GOT3 (cell line): ENCODE measurements around the gene CHST2.

Experiments used
- DNase-seq: peaks from one replicate; lab custom pipeline; 2025; ENCODE audit warnings: mixed read lengths; lab: John Stamatoyannopoulos, UW

CHST2 gene

DNA sequence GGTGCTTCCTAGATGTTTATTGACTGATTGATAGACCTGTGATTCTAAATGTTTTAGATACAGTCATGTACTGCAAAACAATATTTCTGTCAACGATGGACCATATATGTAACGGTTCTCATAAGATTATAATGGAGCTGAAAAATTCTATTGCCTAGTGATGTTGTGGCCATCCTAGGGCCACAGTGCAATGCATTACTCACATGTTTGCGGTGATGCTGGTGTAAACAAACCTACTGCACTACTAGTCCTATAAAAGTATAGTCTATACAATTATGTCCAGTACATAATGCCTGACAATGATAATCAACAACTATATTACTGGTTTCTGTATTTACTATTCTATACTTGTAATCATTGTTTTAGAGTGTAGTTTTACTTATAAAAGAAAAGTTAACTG, 46.8 kb downstream of the CHST2 start:
- no peak for DNase-seq

DNA sequence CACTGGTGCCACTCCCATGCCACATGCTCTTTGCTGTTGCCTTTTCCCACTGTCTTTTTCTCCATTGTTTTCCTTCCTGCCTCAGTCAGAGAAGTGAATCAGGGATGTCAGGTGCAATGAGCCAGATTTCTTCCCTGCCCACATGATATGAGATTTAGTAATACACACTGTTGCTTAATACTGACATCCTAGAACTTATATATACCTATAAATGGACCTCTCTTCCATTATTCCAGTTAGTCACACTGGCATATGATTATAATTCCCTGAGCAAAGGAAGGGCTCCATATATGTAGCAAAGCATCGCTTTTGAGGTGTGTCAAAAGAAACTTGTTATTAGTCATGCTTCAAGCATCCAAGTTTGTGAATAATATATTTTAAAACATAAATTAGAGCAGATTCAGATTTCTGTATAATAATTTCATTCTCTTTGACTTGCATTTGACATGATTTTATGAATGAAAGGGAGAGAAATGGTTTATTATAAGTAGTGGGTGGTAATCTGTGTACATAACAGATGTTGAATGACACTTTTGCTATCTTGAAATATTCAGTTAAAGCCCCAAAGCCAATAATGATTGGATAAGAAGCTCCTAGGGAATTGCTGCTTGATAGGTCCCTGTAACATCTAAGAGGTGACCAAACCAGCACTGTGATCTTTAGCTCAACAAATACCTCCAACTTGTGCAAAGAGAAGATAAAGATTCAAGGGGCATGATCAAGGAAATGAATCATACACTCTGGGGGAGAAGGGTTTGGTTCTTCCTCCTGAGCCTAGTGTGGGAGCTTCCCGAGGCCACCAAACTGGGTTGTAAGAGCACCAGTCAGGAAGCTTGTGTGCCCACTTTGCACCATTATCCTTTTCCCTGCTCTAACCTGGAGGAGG, 48.6 kb downstream of the CHST2 start:
- no peak for DNase-seq

DNA sequence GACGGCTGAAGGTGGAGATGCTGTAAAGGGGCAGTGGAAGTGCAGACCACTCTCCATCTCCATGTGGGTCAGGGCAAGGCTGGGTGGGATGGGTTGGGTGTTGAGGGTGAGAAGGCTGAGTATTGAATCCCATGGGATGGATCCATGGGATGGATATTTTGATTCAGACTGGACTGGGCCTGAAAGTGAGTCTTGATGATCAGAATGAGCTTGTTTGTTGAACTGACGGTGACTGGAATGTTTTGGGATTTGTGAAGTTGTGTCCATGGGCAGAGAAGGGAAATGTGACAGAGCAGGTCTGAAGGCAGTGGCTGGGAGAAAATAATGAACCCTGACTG, 49.3 kb downstream of the CHST2 start:
- no peak for DNase-seq

DNA sequence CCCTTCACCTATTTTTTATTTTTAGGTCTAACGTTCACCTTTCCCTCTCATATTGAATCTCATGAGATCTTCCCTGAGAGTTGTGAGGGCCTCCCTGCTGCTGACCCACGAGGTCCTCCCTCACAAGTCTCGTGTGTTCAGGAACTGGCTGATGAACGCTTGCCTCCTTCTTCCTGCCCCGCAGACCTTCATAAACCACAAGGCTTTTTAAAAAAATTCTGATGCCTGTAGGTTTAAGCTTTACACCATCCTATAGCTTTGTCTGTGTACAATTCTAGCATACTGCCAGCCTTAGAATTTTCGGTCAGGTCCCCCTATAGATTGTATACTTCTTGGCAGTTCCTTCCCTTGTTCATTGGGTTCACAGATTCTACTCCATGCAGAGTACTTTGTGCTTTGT, 50.5 kb downstream of the CHST2 start:
- DNase-seq = no peak

DNA sequence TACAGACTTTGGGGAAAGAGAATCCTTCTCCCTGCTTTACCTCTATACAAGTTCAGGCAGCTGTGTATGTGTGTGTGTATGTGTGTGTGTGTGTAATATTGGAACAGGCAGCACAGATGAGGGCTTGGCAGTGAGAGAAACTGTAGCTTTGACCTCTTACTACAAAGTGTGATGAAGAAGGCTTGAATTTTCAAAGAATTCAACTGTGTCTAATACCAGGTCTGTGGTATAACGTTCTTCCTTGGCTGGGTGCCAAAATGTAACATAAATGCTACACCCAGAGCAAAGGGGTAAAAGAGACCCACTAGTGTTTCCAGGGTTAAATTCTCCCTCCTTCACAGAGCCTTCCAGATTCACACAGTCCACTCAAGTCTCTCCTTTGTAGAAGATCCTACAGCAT, 51.1 kb downstream of the CHST2 start:
- no peak for DNase-seq

DNA sequence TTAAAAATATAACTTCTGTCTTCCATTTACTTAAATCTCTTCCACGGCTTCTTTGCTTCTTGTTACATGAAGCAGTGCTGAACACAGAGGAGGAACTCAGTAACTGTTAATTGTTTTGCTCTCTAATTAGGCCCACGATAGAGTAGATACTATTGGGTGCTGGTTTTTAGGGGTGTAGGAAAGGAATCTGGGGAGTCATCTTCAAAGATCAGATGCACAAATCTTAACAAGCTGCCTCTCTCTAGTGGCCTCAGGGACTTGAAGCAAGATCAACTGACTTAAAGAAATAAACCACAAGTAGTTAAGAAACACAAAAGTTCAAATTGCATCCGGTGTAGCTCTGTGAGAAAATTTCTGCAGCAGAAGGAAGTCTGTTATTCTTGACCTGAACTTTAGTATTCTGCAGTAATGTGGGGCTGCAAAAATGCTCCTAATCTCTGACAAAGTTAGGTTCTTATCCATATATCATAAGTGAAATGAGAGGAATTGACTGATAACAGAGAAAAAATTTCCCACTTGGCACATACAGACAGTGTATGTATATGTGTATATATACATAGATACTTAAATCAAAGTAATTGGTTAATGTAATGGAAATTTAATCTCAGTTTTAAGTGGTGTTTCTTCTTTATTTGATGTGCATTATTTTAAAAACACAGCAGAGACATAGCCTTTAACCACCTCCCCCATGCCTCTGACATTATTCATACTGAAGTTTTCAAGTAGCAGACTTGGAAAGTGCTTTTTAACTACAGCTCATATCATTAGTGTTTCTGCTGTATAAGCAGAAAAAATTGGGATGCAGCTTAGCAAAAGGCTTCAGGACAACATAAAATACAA, 51.8 kb downstream of the CHST2 start:
- no peak for DNase-seq

DNA sequence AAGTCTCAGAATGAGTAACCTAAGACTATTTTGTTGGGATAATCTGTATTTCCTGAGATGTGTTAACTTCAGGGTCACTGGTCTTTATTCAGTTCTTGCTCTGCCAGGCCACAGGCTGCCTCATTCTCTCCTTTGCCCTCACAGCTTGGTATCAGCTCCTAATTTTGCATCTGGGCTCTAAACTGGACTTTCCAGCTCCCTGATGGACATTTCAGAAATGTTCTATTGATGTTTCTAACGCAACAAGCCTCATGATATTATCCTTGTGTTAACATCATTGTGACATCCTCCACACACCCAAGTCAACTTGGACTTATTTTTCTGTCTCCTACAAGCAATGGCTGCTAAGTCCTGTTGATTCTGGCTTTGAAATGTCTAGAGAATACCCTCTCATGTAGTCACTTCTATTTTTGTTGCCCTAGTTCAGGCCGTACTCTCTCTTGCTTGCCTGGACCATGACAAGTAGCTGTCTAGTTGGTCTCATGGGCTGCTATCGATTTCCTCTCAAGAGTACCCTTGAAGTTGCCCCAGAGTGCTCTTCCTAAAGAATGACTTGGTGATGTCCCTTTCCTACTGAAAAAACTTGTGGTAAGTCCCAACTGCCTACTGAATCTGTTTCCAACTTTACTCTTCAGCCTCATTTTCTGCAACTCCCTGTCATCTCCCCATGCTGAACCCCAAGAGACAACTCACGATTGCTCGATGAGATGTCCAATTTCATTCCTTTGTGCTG, 52.7 kb downstream of the CHST2 start:
- no peak for DNase-seq

DNA sequence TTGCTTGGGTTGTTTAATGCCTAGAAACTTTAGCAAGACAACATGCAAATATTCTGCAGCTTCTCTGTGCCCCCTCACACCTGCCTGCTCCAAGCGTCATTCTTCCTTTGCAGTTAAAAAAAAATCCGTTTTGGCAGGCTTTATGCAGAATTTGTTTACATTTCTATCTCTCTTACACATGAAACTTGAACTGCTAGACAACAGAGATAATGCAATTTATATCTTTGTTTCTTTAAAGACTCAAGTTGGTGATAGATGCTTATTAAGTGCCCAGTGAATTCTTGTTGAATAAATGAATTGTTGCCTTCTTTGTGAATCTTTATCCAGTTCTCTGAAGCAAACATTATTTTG, 53.2 kb downstream of the CHST2 start:
- no peak for DNase-seq

DNA sequence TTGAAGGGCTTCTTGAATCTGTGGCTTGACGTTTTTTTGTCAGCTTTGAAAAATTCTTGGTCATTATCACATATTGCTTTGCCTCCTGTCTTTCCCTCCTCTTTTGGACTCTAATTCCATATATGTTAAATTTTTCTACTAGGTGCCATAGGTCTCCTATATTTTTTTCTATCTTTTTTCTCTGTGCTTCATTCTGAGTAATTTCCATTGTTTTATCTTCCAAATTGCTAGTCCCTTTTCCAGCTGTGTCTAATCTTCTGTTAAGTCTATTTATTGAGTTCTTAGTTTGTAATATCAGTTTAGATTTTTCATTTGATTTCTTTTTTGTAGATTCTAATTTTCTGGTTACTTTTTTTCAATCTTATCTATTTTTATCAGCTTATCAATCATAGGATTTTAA, 53.7 kb downstream of the CHST2 start:
- no peak for DNase-seq
